Non-pigmented ciliary epithelial cell (primary cell): ENCODE data around the gene KCNG2.

Experiments
- DNase-seq: peaks from one replicate; pipeline ENCODE4 v3.0.0-alpha.2; 2010; ENCODE audit warnings: low read depth

KCNG2 gene

DNA sequence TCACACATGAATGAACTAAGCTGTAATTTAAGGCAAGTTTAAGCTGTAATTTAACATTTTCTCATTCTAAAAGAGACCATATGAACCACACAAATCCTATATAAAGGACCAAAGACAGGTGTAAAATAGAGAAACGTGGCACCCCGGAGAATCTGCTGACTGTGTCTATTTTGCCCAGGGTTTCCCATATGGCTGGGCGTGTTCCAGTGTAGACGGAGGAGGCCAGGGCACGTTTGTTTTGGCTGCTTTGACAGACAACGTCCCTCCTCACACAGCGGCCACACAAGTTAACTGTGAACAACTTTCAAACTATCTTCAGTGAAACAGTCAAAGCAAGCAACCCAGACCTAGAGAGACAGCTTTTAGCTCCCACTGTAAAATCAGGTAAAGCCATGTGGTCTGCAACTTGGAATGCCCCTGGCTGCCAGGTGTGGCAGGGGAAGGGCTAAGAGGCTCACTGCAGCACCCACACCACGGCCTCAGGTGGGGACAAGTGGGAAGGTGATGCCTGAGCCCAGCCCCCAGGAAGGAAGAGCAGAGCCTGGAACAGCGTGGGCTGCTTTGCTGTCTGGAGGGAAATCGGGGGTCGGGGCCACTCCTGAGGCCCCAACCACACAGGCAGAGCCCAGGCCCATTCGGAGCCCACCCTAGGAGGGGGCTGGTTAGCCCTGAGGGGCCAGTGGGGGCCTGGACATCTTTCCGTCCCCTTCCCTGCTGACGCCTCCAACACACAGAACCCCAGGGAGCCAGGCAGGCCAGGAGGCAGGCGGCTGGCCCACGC is 113.0 kb downstream of the KCNG2 start:
- no peak for DNase-seq

DNA sequence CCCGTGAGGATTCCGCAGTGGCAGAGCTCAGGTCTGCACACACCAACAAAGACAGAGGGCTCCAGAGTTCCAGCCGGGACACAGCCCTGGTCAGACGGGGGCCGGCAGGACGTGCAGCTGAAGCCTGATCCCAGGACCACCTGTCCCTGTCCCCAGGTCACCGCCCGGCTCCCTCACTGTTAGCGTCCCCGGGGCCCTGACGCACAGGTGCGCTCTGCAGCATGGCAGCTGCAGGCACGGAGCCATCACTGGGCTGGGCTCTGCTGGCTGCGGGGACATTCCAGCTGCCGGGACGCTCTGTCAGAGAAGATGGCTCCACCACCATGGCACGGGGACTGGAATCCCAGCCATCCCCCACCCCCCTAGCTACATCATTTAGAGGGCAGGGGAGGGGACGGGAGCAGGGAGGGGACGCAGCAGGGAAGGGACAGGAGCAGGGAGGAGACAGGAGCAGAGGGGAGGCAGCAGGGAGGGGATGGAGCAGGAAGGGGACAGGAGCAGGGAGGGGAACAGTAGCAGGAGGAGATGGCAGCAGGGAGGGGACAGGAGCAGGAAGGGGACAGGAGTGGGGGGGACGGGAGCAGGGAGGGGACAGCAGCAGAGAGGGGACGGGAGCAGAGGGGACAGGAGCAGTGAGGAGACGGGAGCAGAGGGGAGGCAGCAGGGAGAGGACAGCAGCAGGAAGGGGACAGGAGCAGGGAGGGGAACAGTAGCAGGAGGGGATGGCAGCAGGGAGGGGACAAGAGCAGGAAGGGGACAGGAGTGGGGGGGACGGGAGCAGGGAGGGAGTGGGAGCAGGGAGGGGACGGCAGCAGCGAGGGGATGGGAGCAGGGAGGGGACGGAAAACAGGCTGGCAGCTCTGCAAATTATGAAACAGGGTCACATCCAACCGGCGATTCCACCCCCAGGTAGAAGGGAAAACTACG is 113.9 kb downstream of the KCNG2 start:
- no peak for DNase-seq

DNA sequence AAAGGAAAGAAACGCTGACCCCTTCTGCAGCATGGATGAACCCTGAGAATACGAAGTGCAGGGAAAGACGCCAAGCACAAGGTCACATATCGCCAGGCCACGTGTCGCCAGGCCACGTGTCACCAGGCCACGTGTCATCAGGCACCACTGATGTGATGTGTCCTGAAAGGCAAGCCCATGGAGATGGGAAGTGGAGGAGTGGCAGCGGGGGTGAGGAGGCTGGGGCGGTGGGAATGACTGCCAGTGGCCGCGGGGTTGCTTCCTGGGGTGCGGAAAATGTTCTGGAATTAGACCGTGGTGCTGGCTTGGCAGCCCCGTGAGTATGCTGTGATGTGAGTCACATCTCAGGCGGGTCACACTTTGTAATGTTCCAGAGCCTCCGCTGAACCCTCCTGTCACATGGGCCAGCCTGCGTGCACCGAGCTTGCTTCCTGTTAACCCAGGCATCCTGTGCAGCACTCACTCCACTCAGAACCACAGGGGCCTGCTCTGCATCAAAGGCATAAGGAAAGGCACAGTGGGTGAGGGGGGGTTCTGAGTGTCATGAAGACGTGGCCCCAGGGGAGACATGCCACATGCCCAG is 114.8 kb downstream of the KCNG2 start:
- DNase-seq = no peak

- no peak for DNase-seq
These were observed 115.5 kb downstream of the KCNG2 start for GRCh38 chr18:79912994-79913831.

GRCh38 chr18:79914614-79915160 is 116.9 kb downstream of the KCNG2 start:
- no peak for DNase-seq

DNA sequence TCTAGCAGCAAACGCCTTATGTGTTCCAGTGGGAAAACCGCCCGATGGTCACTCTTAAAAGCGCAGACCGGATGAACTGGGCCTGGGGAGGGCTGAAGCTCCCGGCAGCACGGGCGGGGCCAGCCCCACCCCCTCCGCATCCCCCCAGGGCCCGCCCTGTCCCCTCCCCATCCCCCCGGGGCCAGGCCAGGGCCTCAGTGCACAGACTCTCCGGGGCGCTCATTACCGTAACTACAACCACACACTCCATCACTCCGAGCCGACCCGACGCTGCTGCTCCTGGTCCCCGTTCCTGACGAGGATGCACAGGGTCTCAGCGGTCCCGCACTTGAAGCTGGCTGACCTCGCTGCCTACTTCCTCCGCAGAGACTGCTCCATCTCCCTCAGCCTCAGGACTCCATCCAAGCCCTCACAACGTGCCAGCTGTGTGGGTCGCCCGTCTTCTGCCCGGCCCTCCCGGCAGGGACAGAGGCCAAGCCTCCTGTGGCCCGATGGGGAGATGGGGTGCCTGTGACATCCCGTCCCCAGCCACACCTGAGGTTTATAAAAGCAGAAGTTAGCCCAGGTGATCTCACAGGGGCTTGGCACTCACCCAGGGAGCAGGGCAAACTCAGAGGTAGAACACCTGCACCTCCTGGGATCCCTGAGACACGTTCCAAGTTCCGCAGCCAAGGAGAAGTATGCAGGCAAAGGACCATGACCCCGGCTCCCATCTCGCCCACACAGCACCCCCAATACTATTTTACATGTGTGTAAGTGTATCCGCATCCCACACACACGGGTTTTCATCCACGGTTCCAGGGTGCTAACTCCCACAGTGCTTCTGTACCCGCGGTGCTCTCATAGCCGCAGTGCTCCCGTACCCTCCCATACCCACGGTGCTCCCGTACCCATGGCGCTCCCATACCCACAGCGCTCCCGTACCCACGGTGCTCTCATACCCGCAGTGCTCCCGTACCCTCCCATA is 117.7 kb downstream of the KCNG2 start:
- no peak for DNase-seq

DNA sequence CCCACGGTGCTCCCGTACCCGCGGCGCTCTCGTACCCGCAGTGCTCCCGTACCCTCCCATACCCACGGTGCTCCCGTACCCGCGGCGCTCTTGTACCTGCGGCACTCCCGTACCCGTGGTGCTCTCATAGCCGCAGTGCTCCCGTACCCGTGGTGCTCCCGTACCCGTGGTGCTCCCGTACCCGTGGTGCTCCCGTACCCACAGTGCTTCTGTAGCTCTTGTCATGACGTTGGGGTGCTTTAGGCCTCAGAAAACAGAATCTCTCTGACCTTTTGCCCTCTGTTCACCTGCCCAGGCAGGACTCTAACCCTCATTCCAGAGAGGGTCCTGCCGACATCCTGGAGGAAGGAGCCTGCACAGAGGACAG is 118.4 kb downstream of the KCNG2 start:
- DNase-seq = no peak

GRCh38 chr18:79916546-79917168 is 118.9 kb downstream of the KCNG2 start:
- DNase-seq = no peak

DNA sequence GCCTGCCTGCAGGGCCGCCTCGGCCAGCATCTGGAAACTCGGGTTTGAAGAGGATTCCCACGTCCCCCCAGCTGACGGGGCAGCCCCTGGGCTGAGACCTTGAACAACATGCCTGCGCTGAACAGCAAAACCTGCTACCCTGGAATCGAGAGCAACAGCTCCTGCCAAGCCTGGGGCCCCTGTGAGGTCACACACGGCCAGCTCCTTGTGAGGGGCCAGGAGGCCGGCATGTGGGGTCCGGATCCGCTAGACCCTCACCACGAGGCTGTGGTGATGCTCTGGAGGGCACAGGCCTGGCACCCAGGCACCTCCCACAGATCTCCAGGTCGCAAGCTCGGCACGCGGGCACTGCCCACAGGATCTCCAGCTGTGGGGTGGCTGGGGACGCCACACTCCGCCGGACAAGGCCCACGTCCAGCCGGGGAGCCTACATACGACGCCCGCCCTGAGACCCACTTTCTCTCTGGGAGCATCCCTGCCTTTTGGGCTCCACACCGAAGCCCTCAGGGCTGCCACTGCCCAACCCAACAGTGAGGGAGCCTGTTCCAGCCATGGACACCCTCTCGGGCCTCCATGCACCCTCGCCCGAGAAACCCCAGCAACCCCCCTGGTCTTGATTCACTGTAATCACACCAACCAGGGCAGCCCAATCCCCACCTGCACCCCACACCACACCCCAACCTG is 119.6 kb downstream of the KCNG2 start:
- DNase-seq = no peak

- DNase-seq = no peak
These were observed 120.3 kb downstream of the KCNG2 start for GRCh38 chr18:79917853-79918614.

DNA sequence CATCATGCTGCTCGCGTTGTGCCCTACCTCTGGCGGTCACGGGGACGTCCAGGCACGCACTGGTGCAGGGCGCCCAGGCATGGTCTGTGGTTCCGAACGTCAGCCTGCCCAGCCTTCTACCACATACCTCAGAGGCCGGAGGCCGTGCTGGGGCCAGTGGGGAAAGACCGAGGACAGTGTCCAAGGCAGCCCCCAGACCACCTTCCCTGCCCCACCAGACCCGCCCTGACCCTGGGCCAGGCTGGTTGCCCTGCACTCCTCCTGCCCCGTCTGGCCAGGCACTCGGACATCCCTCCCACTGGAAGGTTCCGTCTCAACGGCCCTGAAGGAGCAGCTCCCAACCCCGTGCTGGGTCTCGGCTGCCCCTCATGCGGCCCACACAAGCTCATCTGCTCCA is 120.9 kb downstream of the KCNG2 start:
- no peak for DNase-seq

- no peak for DNase-seq
These were observed 121.4 kb downstream of the KCNG2 start for GRCh38 chr18:79919089-79919488.

GRCh38 chr18:79921984-79922965 is 124.5 kb downstream of the KCNG2 start:
- no peak for DNase-seq

- no peak for DNase-seq
These were observed 125.3 kb downstream of the KCNG2 start for GRCh38 chr18:79922971-79923411.

- DNase-seq = no peak
These were observed 126.3 kb downstream of the KCNG2 start for GRCh38 chr18:79923896-79924585.
